ENCODE measurements around the gene CLTRN.

CLTRN gene

DNA sequence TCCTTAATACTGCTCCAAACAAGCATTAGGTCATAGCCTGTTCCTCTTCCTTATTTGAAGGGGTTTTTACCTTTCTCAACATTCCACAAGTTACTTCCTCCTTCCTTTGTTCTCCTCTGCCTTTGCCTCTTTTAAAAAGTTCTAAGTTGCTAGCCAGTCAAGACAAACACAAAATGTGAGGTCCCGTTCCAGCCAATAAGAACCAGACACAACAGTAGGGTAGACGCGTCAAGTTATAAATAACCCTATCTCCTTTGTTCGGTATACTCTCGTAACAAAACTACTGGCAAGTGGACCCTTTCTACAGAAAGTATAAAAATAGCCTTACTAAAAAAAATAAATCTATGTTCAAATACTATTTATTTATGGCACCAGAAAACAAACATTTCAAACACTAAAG is 57.5 kb downstream of the CLTRN start:
- no peaks in the 10 kb centered on the region for H3K79me1 ChIP-seq (ENCODE audit: low read length)
- no peak overlapping the region for H2BK5ac ChIP-seq (ENCODE audit: low read depth, low read length, poor library complexity)
- H2BK12ac ChIP-seq (ENCODE audit: low read length): no peak overlapping the region
- H3K23ac ChIP-seq (ENCODE audit: low read length): no peak overlapping the region
- no peaks in the 10 kb centered on the region for H3K79me2 ChIP-seq (ENCODE audit: control insufficient read depth, insufficient read depth, low read length, poor library complexity)
- H4K8ac ChIP-seq (ENCODE audit: low read depth, low read length): no peak overlapping the region
- H3K14ac ChIP-seq (ENCODE audit: low read length): no peak overlapping the region
- H2AFZ ChIP-seq (ENCODE audit: insufficient read depth, low read length, poor library complexity): no peak overlapping the region
- H3K4me1 ChIP-seq (ENCODE audit: control insufficient read depth in 1 of 2, insufficient read depth in 2 of 2, low read length in 2 of 2): no peaks in the 10 kb centered on the region
- no peak overlapping the region for H3K4me2 ChIP-seq (ENCODE audit: low read length)
- H3K9ac ChIP-seq (ENCODE audit: low read length): no peak overlapping the region
- H3K18ac ChIP-seq (ENCODE audit: low read length): no peak overlapping the region
- H3K27me3 ChIP-seq (ENCODE audit: insufficient read depth, low read length): no peaks in the 10 kb centered on the region
- H3K4ac ChIP-seq (ENCODE audit: low read depth, low read length): no peak overlapping the region
- H4K91ac ChIP-seq (ENCODE audit: low read depth, low read length): no peak overlapping the region
- DNase-seq: no peak
- no peak overlapping the region for H2AK5ac ChIP-seq (ENCODE audit: low read length)
- H3K36me3 ChIP-seq (ENCODE audit: control insufficient read depth in 1 of 2, insufficient read depth in 2 of 2, low read length in 2 of 2): no peaks in the 10 kb centered on the region
- no peak overlapping the region for H3K27ac ChIP-seq (ENCODE audit: low read depth, low read length)
- H4K12ac ChIP-seq (ENCODE audit: low read depth, low read length): no peak overlapping the region
- H3K4me3 ChIP-seq (ENCODE audit: low read depth, low read length): no peak overlapping the region
- H2BK120ac ChIP-seq (ENCODE audit: insufficient read depth, low read length, poor library complexity): no peak overlapping the region
- no CpG with 5 or more reads among the region's 5 CpGs for WGBS (ENCODE audit: extremely low coverage, insufficient coverage, insufficient read length)
- no peaks in the 10 kb centered on the region for H3K9me3 ChIP-seq (ENCODE audit: insufficient read depth, low read depth, low read length)

DNA sequence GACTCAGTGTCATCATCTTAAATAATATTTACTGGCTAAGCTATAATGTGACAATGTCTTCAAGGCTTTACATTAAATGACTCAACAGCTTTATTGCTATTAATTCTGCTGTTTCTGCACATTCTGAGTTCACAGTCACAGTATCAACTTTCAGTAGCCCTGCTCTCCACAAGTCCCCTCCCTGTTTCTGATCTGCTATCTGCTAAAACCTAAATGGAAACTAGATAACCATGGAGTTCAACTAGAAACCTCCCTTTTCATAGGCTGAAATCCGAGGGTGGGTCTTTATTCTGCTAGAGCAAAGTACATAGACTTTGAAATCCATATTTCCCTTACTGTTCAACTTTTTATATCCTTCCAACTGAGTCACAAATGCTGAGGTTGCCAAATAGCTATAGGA is 58.5 kb downstream of the CLTRN start:
- no peaks in the 10 kb centered on the region for H3K79me1 ChIP-seq (ENCODE audit: low read length)
- H3K79me2 ChIP-seq (ENCODE audit: control insufficient read depth, insufficient read depth, low read length, poor library complexity): no peaks in the 10 kb centered on the region
- DNase-seq: no peak
- H3K27me3 ChIP-seq (ENCODE audit: insufficient read depth, low read length): no peaks in the 10 kb centered on the region
- no peak overlapping the region for H2BK5ac ChIP-seq (ENCODE audit: low read depth, low read length, poor library complexity)
- H2BK120ac ChIP-seq (ENCODE audit: insufficient read depth, low read length, poor library complexity): no peak overlapping the region
- WGBS (ENCODE audit: extremely low coverage, insufficient coverage, insufficient read length): no CpG with 5 or more reads among the region's 1 CpG
- no peak overlapping the region for H3K4me2 ChIP-seq (ENCODE audit: low read length)
- H4K12ac ChIP-seq (ENCODE audit: low read depth, low read length): no peak overlapping the region
- no peaks in the 10 kb centered on the region for H3K4me1 ChIP-seq (ENCODE audit: control insufficient read depth in 1 of 2, insufficient read depth in 2 of 2, low read length in 2 of 2)
- no peaks in the 10 kb centered on the region for H3K9me3 ChIP-seq (ENCODE audit: insufficient read depth, low read depth, low read length)
- H3K23ac ChIP-seq (ENCODE audit: low read length): no peak overlapping the region
- H3K27ac ChIP-seq (ENCODE audit: low read depth, low read length): no peak overlapping the region
- no peak overlapping the region for H3K9ac ChIP-seq (ENCODE audit: low read length)
- no peak overlapping the region for H2AFZ ChIP-seq (ENCODE audit: insufficient read depth, low read length, poor library complexity)
- no peak overlapping the region for H3K14ac ChIP-seq (ENCODE audit: low read length)
- no peak overlapping the region for H3K18ac ChIP-seq (ENCODE audit: low read length)
- H2AK5ac ChIP-seq (ENCODE audit: low read length): no peak overlapping the region
- H3K4ac ChIP-seq (ENCODE audit: low read depth, low read length): no peak overlapping the region
- no peak overlapping the region for H4K8ac ChIP-seq (ENCODE audit: low read depth, low read length)
- H2BK12ac ChIP-seq (ENCODE audit: low read length): no peak overlapping the region
- H3K4me3 ChIP-seq (ENCODE audit: low read depth, low read length): no peak overlapping the region
- no peaks in the 10 kb centered on the region for H3K36me3 ChIP-seq (ENCODE audit: control insufficient read depth in 1 of 2, insufficient read depth in 2 of 2, low read length in 2 of 2)
- H4K91ac ChIP-seq (ENCODE audit: low read depth, low read length): no peak overlapping the region

DNA sequence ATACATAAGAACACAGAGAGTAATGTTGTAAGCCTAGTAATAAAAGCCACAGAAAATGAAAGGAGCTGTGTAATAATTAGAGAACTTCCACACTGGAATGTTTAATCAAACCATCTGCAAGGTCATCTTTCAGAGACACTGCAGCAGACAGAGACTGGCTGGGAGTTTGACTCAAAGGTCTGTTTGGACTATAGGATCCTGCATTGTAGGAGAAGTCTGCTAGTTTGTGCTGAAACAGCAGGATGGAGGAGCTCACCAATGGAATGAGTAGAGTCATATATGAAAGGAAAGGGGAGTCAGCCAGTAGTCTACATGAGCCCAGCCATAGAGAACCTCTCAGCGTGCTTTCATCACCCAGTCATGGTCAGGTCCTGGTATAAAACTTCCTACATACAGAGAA is 59.4 kb downstream of the CLTRN start:
- no peak overlapping the region for H3K4me2 ChIP-seq (ENCODE audit: low read length)
- no peak overlapping the region for H2BK5ac ChIP-seq (ENCODE audit: low read depth, low read length, poor library complexity)
- WGBS (ENCODE audit: extremely low coverage, insufficient coverage, insufficient read length): no CpG with 5 or more reads among the region's 1 CpG
- no peak overlapping the region for H2AK5ac ChIP-seq (ENCODE audit: low read length)
- no peak overlapping the region for H4K8ac ChIP-seq (ENCODE audit: low read depth, low read length)
- no peak overlapping the region for H3K9ac ChIP-seq (ENCODE audit: low read length)
- no peak for DNase-seq
- no peaks in the 10 kb centered on the region for H3K27me3 ChIP-seq (ENCODE audit: insufficient read depth, low read length)
- no peak overlapping the region for H3K18ac ChIP-seq (ENCODE audit: low read length)
- H4K12ac ChIP-seq (ENCODE audit: low read depth, low read length): no peak overlapping the region
- no peak overlapping the region for H2AFZ ChIP-seq (ENCODE audit: insufficient read depth, low read length, poor library complexity)
- no peak overlapping the region for H2BK12ac ChIP-seq (ENCODE audit: low read length)
- H3K4me1 ChIP-seq (ENCODE audit: control insufficient read depth in 1 of 2, insufficient read depth in 2 of 2, low read length in 2 of 2): no peaks in the 10 kb centered on the region
- H3K36me3 ChIP-seq (ENCODE audit: control insufficient read depth in 1 of 2, insufficient read depth in 2 of 2, low read length in 2 of 2): no peaks in the 10 kb centered on the region
- no peak overlapping the region for H3K4me3 ChIP-seq (ENCODE audit: low read depth, low read length)
- H3K14ac ChIP-seq (ENCODE audit: low read length): no peak overlapping the region
- H3K79me1 ChIP-seq (ENCODE audit: low read length): no peaks in the 10 kb centered on the region
- H3K9me3 ChIP-seq (ENCODE audit: insufficient read depth, low read depth, low read length): no peaks in the 10 kb centered on the region
- H4K91ac ChIP-seq (ENCODE audit: low read depth, low read length): no peak overlapping the region
- no peak overlapping the region for H3K4ac ChIP-seq (ENCODE audit: low read depth, low read length)
- H3K23ac ChIP-seq (ENCODE audit: low read length): no peak overlapping the region
- H3K79me2 ChIP-seq (ENCODE audit: control insufficient read depth, insufficient read depth, low read length, poor library complexity): no peaks in the 10 kb centered on the region
- H2BK120ac ChIP-seq (ENCODE audit: insufficient read depth, low read length, poor library complexity): no peak overlapping the region
- H3K27ac ChIP-seq (ENCODE audit: low read depth, low read length): no peak overlapping the region

DNA sequence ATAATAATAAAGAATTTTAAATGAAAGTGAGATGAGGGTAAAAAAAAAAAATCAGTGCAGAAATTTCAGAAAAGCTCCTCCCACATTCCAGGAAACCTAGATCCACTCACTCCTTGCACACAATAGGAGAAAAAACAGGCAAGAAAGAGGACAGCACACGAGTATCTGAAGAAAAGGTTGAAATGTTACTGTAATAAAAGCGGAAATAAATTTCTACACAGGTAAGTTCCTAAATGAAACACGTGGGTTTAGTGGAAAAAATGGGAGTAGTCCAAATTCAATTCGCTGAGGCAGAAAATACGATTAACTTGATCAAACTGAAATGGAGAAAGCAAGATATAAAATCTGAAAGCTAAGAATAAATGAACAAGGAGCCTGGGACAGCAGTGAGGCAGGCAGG is 61.8 kb downstream of the CLTRN start:
- H3K4ac ChIP-seq (ENCODE audit: low read depth, low read length): no peak overlapping the region
- no peaks in the 10 kb centered on the region for H3K9me3 ChIP-seq (ENCODE audit: insufficient read depth, low read depth, low read length)
- peak overlapping the region; percentile 46 for H3K27ac ChIP-seq (ENCODE audit: low read depth, low read length)
- no peak overlapping the region for H2AK5ac ChIP-seq (ENCODE audit: low read length)
- no peak overlapping the region for H2AFZ ChIP-seq (ENCODE audit: insufficient read depth, low read length, poor library complexity)
- H4K91ac ChIP-seq (ENCODE audit: low read depth, low read length): no peak overlapping the region
- no peaks in the 10 kb centered on the region for H3K79me2 ChIP-seq (ENCODE audit: control insufficient read depth, insufficient read depth, low read length, poor library complexity)
- H3K23ac ChIP-seq (ENCODE audit: low read length): no peak overlapping the region
- H3K4me3 ChIP-seq (ENCODE audit: low read depth, low read length): no peak overlapping the region
- H2BK5ac ChIP-seq (ENCODE audit: low read depth, low read length, poor library complexity): no peak overlapping the region
- no peak overlapping the region for H3K14ac ChIP-seq (ENCODE audit: low read length)
- H4K8ac ChIP-seq (ENCODE audit: low read depth, low read length): no peak overlapping the region
- H3K18ac ChIP-seq (ENCODE audit: low read length): no peak overlapping the region
- no peaks in the 10 kb centered on the region for H3K27me3 ChIP-seq (ENCODE audit: insufficient read depth, low read length)
- no peak overlapping the region for H4K12ac ChIP-seq (ENCODE audit: low read depth, low read length)
- H2BK120ac ChIP-seq (ENCODE audit: insufficient read depth, low read length, poor library complexity): no peak overlapping the region
- peaks cover 3% of the 10 kb centered on the region for H3K79me1 ChIP-seq (ENCODE audit: low read length)
- H3K4me2 ChIP-seq (ENCODE audit: low read length): no peak overlapping the region
- peaks cover 0 to 4% of the 10 kb centered on the region in 2 experiments for H3K4me1 ChIP-seq (ENCODE audit: control insufficient read depth in 1 of 2, insufficient read depth in 2 of 2, low read length in 2 of 2)
- no peak overlapping the region for H3K9ac ChIP-seq (ENCODE audit: low read length)
- WGBS (ENCODE audit: extremely low coverage, insufficient coverage, insufficient read length): no CpG with 5 or more reads among the region's 5 CpGs
- H2BK12ac ChIP-seq (ENCODE audit: low read length): no peak overlapping the region
- H3K36me3 ChIP-seq (ENCODE audit: control insufficient read depth in 1 of 2, insufficient read depth in 2 of 2, low read length in 2 of 2): no peaks in the 10 kb centered on the region
- DNase-seq: peak in 1 of 2 donors; percentile 8

Data from trophoblast cell (in vitro differentiated cells and primary cell).